Epithelial cell of esophagus (primary cell): Measurements from ENCODE around the gene RNF213.

ENCODE experiments used
- DNase-seq: peaks from one replicate; pipeline ENCODE4 v3.0.0; 2010; ENCODE audit warnings: low read depth
- H3K4me3 ChIP-seq: 2 replicates; pipeline ENCODE4 v1.5.1; 2011; ENCODE audit warnings: mild to moderate bottlenecking, low read length, control low read depth
- TF ChIP-seq, protein P1 (sequence below): IDR thresholded peaks from 2 replicates; pipeline ENCODE4 v1.5.1; 2011; ENCODE audit warnings: low read depth, mild to moderate bottlenecking, low read length, control low read depth, inconsistent platforms; ENCODE audit not compliant: insufficient read depth; ENCODE audit errors: missing control alignments

RNF213 gene

DNA sequence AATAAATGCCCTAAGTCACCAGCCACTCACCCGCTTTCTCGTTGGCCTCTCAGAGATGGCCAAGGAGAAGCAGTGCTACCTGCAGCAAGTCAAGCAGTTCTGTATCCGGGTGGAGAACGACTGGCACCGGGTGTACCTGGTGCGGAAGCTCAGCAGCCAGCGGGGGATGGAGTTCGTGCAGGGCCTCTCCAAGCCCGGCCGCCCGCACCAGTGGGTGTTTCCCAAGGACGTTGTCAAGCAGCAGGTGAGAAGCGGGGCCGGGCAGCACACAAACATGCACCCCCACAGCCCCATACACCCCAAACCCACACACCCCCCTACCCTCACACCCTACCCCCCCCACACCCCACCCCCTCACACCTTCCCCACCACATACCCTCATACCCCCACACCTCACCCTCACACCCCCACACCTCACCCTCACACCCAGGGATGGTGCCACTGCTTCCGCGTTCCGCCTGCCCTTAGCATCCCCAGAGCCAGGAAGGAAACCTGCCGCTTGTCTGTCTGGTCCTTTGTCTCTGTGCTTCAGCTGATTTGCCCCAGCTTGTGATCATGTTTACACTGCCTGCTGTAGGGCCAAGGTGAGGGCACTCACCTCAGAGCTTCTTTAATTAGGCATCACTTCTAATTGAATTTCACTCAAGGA is 112.4 kb downstream of the RNF213 start:
- TF ChIP-seq, protein P1, sequence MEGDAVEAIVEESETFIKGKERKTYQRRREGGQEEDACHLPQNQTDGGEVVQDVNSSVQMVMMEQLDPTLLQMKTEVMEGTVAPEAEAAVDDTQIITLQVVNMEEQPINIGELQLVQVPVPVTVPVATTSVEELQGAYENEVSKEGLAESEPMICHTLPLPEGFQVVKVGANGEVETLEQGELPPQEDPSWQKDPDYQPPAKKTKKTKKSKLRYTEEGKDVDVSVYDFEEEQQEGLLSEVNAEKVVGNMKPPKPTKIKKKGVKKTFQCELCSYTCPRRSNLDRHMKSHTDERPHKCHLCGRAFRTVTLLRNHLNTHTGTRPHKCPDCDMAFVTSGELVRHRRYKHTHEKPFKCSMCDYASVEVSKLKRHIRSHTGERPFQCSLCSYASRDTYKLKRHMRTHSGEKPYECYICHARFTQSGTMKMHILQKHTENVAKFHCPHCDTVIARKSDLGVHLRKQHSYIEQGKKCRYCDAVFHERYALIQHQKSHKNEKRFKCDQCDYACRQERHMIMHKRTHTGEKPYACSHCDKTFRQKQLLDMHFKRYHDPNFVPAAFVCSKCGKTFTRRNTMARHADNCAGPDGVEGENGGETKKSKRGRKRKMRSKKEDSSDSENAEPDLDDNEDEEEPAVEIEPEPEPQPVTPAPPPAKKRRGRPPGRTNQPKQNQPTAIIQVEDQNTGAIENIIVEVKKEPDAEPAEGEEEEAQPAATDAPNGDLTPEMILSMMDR = no peak
- no peak for DNase-seq
- H3K4me3 ChIP-seq = no peak overlapping the region

DNA sequence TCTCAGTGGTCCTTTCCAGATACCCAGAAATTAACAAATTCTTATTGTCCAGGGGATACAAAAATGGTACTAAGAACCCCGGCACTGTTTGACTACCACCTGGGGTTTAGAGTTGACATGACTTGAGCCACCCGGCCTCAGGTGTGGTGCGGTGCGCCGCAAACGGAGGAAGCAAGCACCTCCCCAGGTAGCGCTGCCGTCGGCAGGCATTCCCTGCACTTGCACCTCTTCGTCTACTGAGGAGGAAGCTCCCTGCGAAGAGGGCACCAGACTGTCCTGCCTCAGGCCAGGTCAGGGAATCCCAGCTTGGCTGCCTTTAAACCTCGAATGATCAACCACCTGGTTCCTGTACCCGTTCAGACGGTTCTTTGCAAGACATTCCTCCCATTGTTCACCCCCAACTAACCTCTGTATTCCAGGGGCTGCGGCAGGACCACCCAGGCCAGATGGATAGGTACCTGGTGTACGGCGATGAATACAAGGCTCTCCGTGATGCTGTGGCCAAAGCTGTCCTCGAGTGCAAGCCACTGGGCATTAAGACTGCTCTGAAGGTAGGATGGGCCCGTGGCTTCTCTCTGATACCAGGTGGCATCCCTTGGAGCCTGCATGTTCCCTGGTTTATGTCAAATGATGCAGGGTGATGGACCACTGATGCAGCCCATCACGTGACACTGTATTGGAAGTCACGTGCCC is 113.5 kb downstream of the RNF213 start:
- H3K4me3 ChIP-seq = no peak overlapping the region
- DNase-seq = no peak
- TF ChIP-seq, protein P1 = no peak

DNA sequence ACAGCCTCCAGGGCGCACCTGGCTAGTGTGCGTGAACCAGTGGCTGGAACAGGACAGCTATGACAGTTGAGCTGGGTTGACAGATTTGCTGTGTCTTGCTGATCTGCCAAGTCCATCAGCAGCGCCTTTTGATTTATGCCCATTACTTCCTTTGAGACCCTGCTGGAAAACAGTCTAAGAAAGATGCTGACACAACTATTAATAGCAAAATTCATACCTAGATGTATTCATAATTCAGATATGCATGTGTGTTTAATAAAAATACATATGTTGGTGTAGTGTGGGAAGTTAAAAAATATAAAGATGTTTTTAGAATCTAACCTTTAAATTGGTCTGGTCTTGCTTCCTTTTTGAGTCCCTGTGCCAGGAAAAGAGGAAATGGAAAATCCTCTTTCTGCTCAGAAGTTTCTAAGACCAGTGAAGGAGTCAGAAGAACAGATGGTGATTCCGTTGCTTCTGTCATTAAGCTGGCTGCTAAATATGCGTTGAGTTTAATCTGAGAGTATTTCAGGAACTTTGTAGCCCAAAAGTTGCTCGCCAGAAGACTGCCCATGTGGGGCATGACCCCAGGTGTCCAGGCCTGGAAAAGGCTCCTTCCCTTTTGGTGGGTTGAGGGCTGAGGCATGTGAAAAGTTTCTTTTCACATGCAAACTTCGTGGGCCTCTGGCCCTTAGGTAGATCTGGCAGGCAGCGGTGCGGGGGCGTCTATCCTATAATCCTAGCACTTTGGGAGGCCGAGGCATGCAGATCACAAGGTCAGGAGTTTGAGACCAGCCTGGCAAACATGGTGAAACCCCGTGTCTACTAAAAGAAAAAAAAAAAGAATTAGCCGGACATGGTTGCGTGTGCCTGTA is 114.3 kb downstream of the RNF213 start:
- no peak overlapping the region for H3K4me3 ChIP-seq
- DNase-seq = no peak
- TF ChIP-seq, protein P1 = no peak

DNA sequence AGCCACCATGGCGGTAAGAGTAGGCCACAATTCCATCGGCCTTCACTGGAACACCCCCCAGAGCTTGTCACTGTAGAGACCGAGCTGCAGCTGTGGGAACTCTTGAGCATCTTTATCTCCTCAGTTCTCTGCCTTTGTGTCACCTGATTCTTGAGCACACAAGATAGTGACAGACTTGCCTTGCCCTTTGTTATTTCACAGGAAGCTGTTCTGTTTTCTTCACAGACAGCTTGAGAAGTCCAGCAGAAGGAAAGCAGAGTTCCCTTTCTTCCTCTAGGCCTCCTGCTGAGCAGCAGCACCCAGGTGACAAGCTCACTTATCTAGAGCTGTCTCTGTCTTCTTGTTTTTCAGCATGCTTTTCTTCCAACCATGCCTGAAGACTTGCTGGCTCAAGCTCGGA is 115.9 kb downstream of the RNF213 start:
- TF ChIP-seq, protein P1 = no peak
- DNase-seq = no peak
- H3K4me3 ChIP-seq = no peak overlapping the region

DNA sequence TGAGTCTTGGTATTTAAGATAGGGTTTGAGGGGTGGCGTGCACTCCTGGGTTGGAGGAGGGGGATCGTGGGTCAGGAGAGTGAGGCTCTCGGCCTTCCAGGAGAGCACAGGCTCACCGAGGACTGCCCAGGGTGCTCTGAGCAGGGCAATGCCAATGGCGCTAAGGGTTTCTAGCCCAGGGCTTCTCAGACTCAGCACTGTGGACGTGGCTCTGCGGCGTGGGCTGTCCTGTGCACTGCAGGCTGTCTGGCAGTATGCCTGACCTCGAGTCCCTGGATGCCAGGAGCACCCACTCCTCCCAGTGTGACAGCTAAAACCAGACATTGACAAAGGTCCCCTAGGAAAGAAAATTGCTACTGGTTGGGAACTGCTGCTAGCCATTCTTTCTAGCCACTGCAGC is 117.1 kb downstream of the RNF213 start:
- DNase-seq = no peak
- no peak overlapping the region for H3K4me3 ChIP-seq
- TF ChIP-seq, protein P1 = no peak

DNA sequence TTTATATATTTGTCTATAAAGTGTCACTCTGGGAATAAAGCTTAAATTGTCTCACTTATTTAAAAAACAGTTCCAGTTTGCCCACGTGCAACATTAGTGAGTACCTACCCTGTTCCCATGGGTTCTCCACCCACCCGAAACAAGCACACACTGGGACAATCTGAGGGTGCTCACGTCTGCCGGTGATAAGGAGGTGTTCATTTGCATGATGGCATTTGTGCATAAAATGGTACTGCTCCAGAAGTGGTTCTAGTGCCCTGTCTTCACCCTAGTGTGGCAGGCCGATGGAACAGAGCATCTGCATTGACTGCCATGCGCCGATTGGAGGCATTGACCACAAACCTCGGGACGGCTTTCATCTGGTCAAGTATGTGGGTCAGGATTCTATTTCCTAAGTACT is 118.7 kb downstream of the RNF213 start:
- DNase-seq = no peak
- TF ChIP-seq, protein P1 = no peak
- no peak overlapping the region for H3K4me3 ChIP-seq
